Parathyroid adenoma (tissue), 2 donors: Measurements from ENCODE around the gene TGFBR3L.

ENCODE experiments used
- H2AFZ ChIP-seq: fragments of 300-600 bp; sonication (generic); one replicate; pipeline ENCODE4 v1.7.0; 2017; ENCODE audit warnings: antibody characterized with exemption, mild to moderate bottlenecking
- H3K27ac ChIP-seq: fragments of 300-600 bp; sonication (generic); one replicate; pipeline ENCODE4 v1.7.0; 2017
- H3K27me3 ChIP-seq: fragments of 300-600 bp; sonication (generic); one replicate; pipeline ENCODE4 v1.7.0; 2017; ENCODE audit warnings: low read length; ENCODE audit not compliant: control insufficient read depth, insufficient read depth
- H3K36me3 ChIP-seq: fragments of 300-600 bp; sonication (generic); one replicate; pipeline ENCODE4 v1.7.0; 2017; ENCODE audit warnings: low read length; ENCODE audit not compliant: control insufficient read depth, insufficient read depth
- H3K4me1 ChIP-seq: fragments of 300-600 bp; sonication (generic); one replicate; pipeline ENCODE4 v1.7.0; 2017; ENCODE audit warnings: control low read depth
- H3K4me2 ChIP-seq: fragments of 300-600 bp; sonication (generic); one replicate; pipeline ENCODE4 v1.7.0; 2017; ENCODE audit warnings: low read length
- H3K4me3 ChIP-seq: fragments of 300-600 bp; sonication (generic); one replicate; pipeline ENCODE4 v1.7.0; 2017; ENCODE audit warnings: low read depth, low read length
- H3K79me2 ChIP-seq: fragments of 300-600 bp; sonication (generic); one replicate; pipeline ENCODE4 v1.7.0; 2017; ENCODE audit warnings: control low read depth
- H3K9ac ChIP-seq: fragments of 300-600 bp; sonication (generic); one replicate; pipeline ENCODE4 v1.7.0; 2017; ENCODE audit warnings: mild to moderate bottlenecking
- H3K9me3 ChIP-seq: fragments of 300-600 bp; sonication (generic); one replicate; pipeline ENCODE4 v1.7.0; 2017; ENCODE audit warnings: low read length; ENCODE audit not compliant: control insufficient read depth
- CTCF ChIP-seq: fragments of 300-600 bp; sonication (generic); IDR thresholded peaks from one replicate; pipeline ENCODE4 v1.7.0; 2017; ENCODE audit warnings: antibody characterized with exemption, mild to moderate bottlenecking
- donor health status: primary hyperparathyroidism.

TGFBR3L gene

GRCh38 chr19:7904074-7905020 is 10.3 kb upstream of the TGFBR3L start:
- H3K36me3 ChIP-seq: no peaks in the 10 kb centered on the region

GRCh38 chr19:7905268-7905667 is 9.4 kb upstream of the TGFBR3L start:
- H3K79me2 ChIP-seq: peaks cover 37% of the 10 kb centered on the region
- no peaks in the 10 kb centered on the region for H3K9me3 ChIP-seq
- H3K4me1 ChIP-seq: peaks cover 20% of the 10 kb centered on the region
- H3K27me3 ChIP-seq: no peaks in the 10 kb centered on the region
- peak overlapping the region; percentile 94 for H3K4me3 ChIP-seq
- peak overlapping the region; percentile 99 for H3K4me2 ChIP-seq
- H3K36me3 ChIP-seq: no peaks in the 10 kb centered on the region
- no peak overlapping the region for H3K9ac ChIP-seq
- no peak overlapping the region for H3K27ac ChIP-seq
- H2AFZ ChIP-seq: no peak overlapping the region
- no peak for TF ChIP-seq CTCF

More at GRCh38 chr19:7904074-7905020, 10.3 kb upstream of the TGFBR3L start:
- peaks cover 37% of the 10 kb centered on the region for H3K79me2 ChIP-seq
- peak overlapping the region; percentile 94 for H3K4me3 ChIP-seq
- peak overlapping the region; percentile 57 for H3K9ac ChIP-seq
- no peak for TF ChIP-seq CTCF
- no peaks in the 10 kb centered on the region for H3K27me3 ChIP-seq
- no peaks in the 10 kb centered on the region for H3K9me3 ChIP-seq
- peaks cover 20% of the 10 kb centered on the region for H3K4me1 ChIP-seq
- H3K4me2 ChIP-seq: peak overlapping the region; percentile 99
- H3K27ac ChIP-seq: peak overlapping the region; percentile 56
- H2AFZ ChIP-seq: peak overlapping the region; percentile 76

- H3K79me2 ChIP-seq: peaks cover 37% of the 10 kb centered on the region
- peaks cover 20% of the 10 kb centered on the region for H3K4me1 ChIP-seq
- no peaks in the 10 kb centered on the region for H3K36me3 ChIP-seq
- TF ChIP-seq CTCF: no peak
- no peak overlapping the region for H2AFZ ChIP-seq
- no peaks in the 10 kb centered on the region for H3K27me3 ChIP-seq
- no peak overlapping the region for H3K4me3 ChIP-seq
- H3K9ac ChIP-seq: no peak overlapping the region
- H3K27ac ChIP-seq: no peak overlapping the region
- H3K4me2 ChIP-seq: no peak overlapping the region
- no peaks in the 10 kb centered on the region for H3K9me3 ChIP-seq
These were observed 8.8 kb upstream of the TGFBR3L start for GRCh38 chr19:7905859-7906258.

- H3K4me3 ChIP-seq: no peak overlapping the region
- peaks cover 20% of the 10 kb centered on the region for H3K4me1 ChIP-seq
- no peak overlapping the region for H3K27ac ChIP-seq
- H3K36me3 ChIP-seq: no peaks in the 10 kb centered on the region
- H3K9me3 ChIP-seq: no peaks in the 10 kb centered on the region
- H3K27me3 ChIP-seq: no peaks in the 10 kb centered on the region
- no peak for TF ChIP-seq CTCF
- peaks cover 37% of the 10 kb centered on the region for H3K79me2 ChIP-seq
- H2AFZ ChIP-seq: no peak overlapping the region
- no peak overlapping the region for H3K4me2 ChIP-seq
- H3K9ac ChIP-seq: no peak overlapping the region
These were observed 7.5 kb upstream of the TGFBR3L start for GRCh38 chr19:7907122-7907521.
